Ectodermal cell (in vitro differentiated cells): ENCODE data around the gene ALOX15B.
"Not testable (repeated sequence)": the region's sequence is repeated elsewhere in the genome, so short reads cannot be mapped to it uniquely, and the experiment has no call there.

Experiments
- H3K27ac ChIP-seq: 2 replicates; pipeline ENCODE4 v1.7.0; 2013; ENCODE audit warnings: mild to moderate bottlenecking, low read depth, low read length; ENCODE audit not compliant: insufficient read depth, poor library complexity, severe bottlenecking
- H3K27me3 ChIP-seq: 2 replicates; pipeline ENCODE4 v1.7.0; 2013; ENCODE audit warnings: mild to moderate bottlenecking, low read length; ENCODE audit not compliant: insufficient read depth, control insufficient read depth, poor library complexity, severe bottlenecking
- H3K36me3 ChIP-seq: one replicate; pipeline ENCODE4 v1.7.0; 2013; ENCODE audit warnings: low read length; ENCODE audit not compliant: control insufficient read depth, insufficient read depth
- H3K4me1 ChIP-seq: one replicate; pipeline ENCODE4 v1.7.0; 2013; ENCODE audit warnings: low read length; ENCODE audit not compliant: control insufficient read depth, insufficient read depth
- H3K4me3 ChIP-seq: 2 replicates; pipeline ENCODE4 v1.7.0; 2013; ENCODE audit warnings: low read depth, low read length, control low read depth; ENCODE audit not compliant: insufficient read depth
- H3K9me3 ChIP-seq: 2 replicates; pipeline ENCODE4 v1.7.0; 2013; ENCODE audit warnings: mild to moderate bottlenecking, low read length, moderate library complexity; ENCODE audit not compliant: control insufficient read depth
- WGBS, 2 experiments: methylation state at CpG; one replicate each; pipeline ENCODE4 v1.1.7; 2013; ENCODE audit warnings: missing lambda C conversion rate in 2 of 2; 5-methylcytosine and 5-hydroxymethylcytosine counted together

ALOX15B gene

GRCh38 chr17:8021565-8022359, 17.1 kb upstream of the ALOX15B start:
- Histone ChIP-seq H3K4me1 (no peaks in the 10 kb centered on the region), H3K4me3 (no peak overlapping the region), H3K27me3 (peaks cover under 1% of the 10 kb centered on the region), H3K9me3 (no peaks in the 10 kb centered on the region), H3K36me3 (no peaks in the 10 kb centered on the region), H3K27ac (no peak overlapping the region)
- WGBS, 2 experiments, result 96% methylated on average over 13 of the region's 13 CpGs

- H3K9me3 ChIP-seq, result no peaks in the 10 kb centered on the region
- H3K4me1 ChIP-seq, result no peaks in the 10 kb centered on the region
- H3K36me3 ChIP-seq, result no peaks in the 10 kb centered on the region
- H3K4me3 ChIP-seq, result no peak overlapping the region
- WGBS, 2 experiments, result 85 to 89% methylated on average over 4 of the region's 4 CpGs
- H3K27me3 ChIP-seq, result no peaks in the 10 kb centered on the region
- H3K27ac ChIP-seq, result no peak overlapping the region
These were observed 16.4 kb upstream of the ALOX15B start for GRCh38 chr17:8022360-8023003.

- not testable (repeated sequence) for H3K4me1 ChIP-seq, H3K27ac ChIP-seq, H3K27me3 ChIP-seq, H3K36me3 ChIP-seq, H3K9me3 ChIP-seq, H3K4me3 ChIP-seq
- WGBS, 2 experiments, result 93 to 99% methylated on average over 5 to 6 of the region's 6 CpGs
These were observed 14.7 kb upstream of the ALOX15B start for GRCh38 chr17:8024161-8024560.

GRCh38 chr17:8025176-8025911, 13.5 kb upstream of the ALOX15B start:
- Histone ChIP-seq H3K9me3 (no peaks in the 10 kb centered on the region), H3K4me1 (no peaks in the 10 kb centered on the region), H3K4me3 (no peak overlapping the region), H3K36me3 (no peaks in the 10 kb centered on the region), H3K27ac (no peak overlapping the region), H3K27me3 (no peaks in the 10 kb centered on the region)
- WGBS, 2 experiments, result 92 to 93% methylated on average over 9 of the region's 9 CpGs

GRCh38 chr17:8029121-8029520, 9.7 kb upstream of the ALOX15B start:
- Histone ChIP-seq H3K36me3 (no peaks in the 10 kb centered on the region), H3K4me1 (no peaks in the 10 kb centered on the region), H3K4me3 (no peak overlapping the region), H3K27me3 (no peaks in the 10 kb centered on the region), H3K9me3 (no peaks in the 10 kb centered on the region), H3K27ac (no peak overlapping the region)
- 83 to 86% methylated on average over 5 of the region's 5 CpGs for WGBS, 2 experiments

- no peaks in the 10 kb centered on the region for H3K36me3 ChIP-seq
- WGBS, 2 experiments, result 88% methylated on average over 6 of the region's 6 CpGs
- no peaks in the 10 kb centered on the region for H3K4me1 ChIP-seq
- H3K27ac ChIP-seq, result no peak overlapping the region
- no peaks in the 10 kb centered on the region for H3K9me3 ChIP-seq
- no peak overlapping the region for H3K4me3 ChIP-seq
- no peaks in the 10 kb centered on the region for H3K27me3 ChIP-seq
These were observed 7.6 kb upstream of the ALOX15B start for GRCh38 chr17:8031261-8031661.

GRCh38 chr17:8031950-8032349, 6.9 kb upstream of the ALOX15B start:
- Histone ChIP-seq H3K27me3 (no peaks in the 10 kb centered on the region), H3K36me3 (no peaks in the 10 kb centered on the region), H3K4me3 (no peak overlapping the region), H3K27ac (no peak overlapping the region), H3K9me3 (no peaks in the 10 kb centered on the region), H3K4me1 (no peaks in the 10 kb centered on the region)
- whole genome bisulfite sequencing, 2 experiments, result 93 to 97% methylated on average over 1 of the region's 1 CpG

GRCh38 chr17:8032442-8032841, 6.4 kb upstream of the ALOX15B start:
- H3K27me3 ChIP-seq, result no peaks in the 10 kb centered on the region
- 75 to 100% methylated on average over 1 of the region's 2 CpGs for WGBS, 2 experiments
- H3K4me3 ChIP-seq, result no peak overlapping the region
- no peaks in the 10 kb centered on the region for H3K9me3 ChIP-seq
- no peak overlapping the region for H3K27ac ChIP-seq
- no peaks in the 10 kb centered on the region for H3K4me1 ChIP-seq
- H3K36me3 ChIP-seq, result no peaks in the 10 kb centered on the region

GRCh38 chr17:8039611-8040168, 831 bp downstream of the ALOX15B start:
- H3K9me3 ChIP-seq, result no peaks in the 10 kb centered on the region
- no peaks in the 10 kb centered on the region for H3K27me3 ChIP-seq
- H3K27ac ChIP-seq, result no peak overlapping the region
- H3K4me1 ChIP-seq, result no peaks in the 10 kb centered on the region
- H3K4me3 ChIP-seq, result no peak overlapping the region
- no peaks in the 10 kb centered on the region for H3K36me3 ChIP-seq
- WGBS, 2 experiments, result 89 to 91% methylated on average over 10 of the region's 11 CpGs
